GM13976 (cell line): ENCODE data around the gene ACSL1.
"Not testable (repeated sequence)": the region's sequence is repeated elsewhere in the genome, so short reads cannot be mapped to it uniquely, and the experiment has no call there.

ENCODE experiments used
- DNase-seq: peaks from one replicate; pipeline ENCODE4 v3.0.0; 2012; ENCODE audit warnings: low spot score
- CTCF ChIP-seq: IDR thresholded peaks from 2 replicates; pipeline ENCODE4 v1.5.1; 2012; ENCODE audit warnings: borderline replicate concordance, mild to moderate bottlenecking; ENCODE audit not compliant: insufficient read depth; ENCODE audit errors: extremely low read depth, missing control alignments, control extremely low read depth
- in situ Hi-C: fragments of 300-500 bp; cut with MboI; formaldehyde crosslinking; loops from one replicate; pipeline ENCODE4 v1.12.0; 2022; ENCODE audit warnings: low sequenced_read_pairs, mixed read lengths, inconsistent platforms; ENCODE audit not compliant: unreplicated experiment

ACSL1 gene

GRCh38 chr4:184750926-184751584, 74.7 kb downstream of the ACSL1 start:
- in situ Hi-C loops = no loop called here
- TF ChIP-seq CTCF = no peak
- DNase-seq = no peak

- in situ Hi-C loops = no loop called here
- no peak for DNase-seq
- TF ChIP-seq CTCF = no peak
Measured at GRCh38 chr4:184748251-184748652, 77.5 kb downstream of the ACSL1 start.

- DNase-seq = no peak
- in situ Hi-C loops = no loop called here
- TF ChIP-seq CTCF = no peak
Measured at GRCh38 chr4:184747034-184747830, 78.5 kb downstream of the ACSL1 start.

- peak; percentile 86 for DNase-seq
- TF ChIP-seq CTCF = peak; percentile 65
- in situ Hi-C loops = no loop called here
Measured at GRCh38 chr4:184745831-184746795, 79.7 kb downstream of the ACSL1 start.

- DNase-seq = no peak
- in situ Hi-C loops = no loop called here
- no peak for TF ChIP-seq CTCF
Measured at GRCh38 chr4:184744236-184744635, 81.5 kb downstream of the ACSL1 start.

GRCh38 chr4:184743650-184744049, 82.1 kb downstream of the ACSL1 start:
- no peak for DNase-seq
- in situ Hi-C loops = no loop called here
- TF ChIP-seq CTCF = no peak

GRCh38 chr4:184741651-184742050, 84.1 kb downstream of the ACSL1 start:
- DNase-seq, in situ Hi-C loops: not testable (repeated sequence)
